ENCODE data around the gene EPHA8.

Gene EPHA8

DNA sequence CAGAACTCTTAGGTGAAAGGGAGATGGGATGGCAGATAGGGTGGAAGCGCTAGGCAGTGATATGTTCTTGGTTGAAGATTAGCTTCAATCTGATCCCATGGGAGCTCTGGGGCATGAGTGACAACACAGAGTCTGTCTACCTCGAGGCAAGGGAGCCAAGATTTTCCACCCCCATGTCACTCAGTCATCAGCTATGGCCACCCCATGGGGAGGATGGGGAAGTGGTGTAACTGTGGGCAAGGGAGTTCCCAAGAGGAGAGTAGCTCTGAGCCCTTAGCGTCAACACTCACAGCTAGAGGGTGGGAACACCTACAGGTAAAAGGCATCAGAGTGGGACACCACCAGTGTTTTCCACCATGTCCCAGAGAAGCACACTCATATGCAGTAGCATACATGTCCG is 42.9 kb downstream of the EPHA8 start:
- no peak for TF ChIP-seq CTCF (IDR thresholded peaks at IDR 0.05)

- TF ChIP-seq CTCF (IDR thresholded peaks at IDR 0.05) = no peak
Measured at GRCh38 chr1:22607154-22607553, 43.9 kb downstream of the EPHA8 start.

- no peak for TF ChIP-seq CTCF (IDR thresholded peaks at IDR 0.05)
Measured at GRCh38 chr1:22608361-22608760, 45.1 kb downstream of the EPHA8 start.

DNA sequence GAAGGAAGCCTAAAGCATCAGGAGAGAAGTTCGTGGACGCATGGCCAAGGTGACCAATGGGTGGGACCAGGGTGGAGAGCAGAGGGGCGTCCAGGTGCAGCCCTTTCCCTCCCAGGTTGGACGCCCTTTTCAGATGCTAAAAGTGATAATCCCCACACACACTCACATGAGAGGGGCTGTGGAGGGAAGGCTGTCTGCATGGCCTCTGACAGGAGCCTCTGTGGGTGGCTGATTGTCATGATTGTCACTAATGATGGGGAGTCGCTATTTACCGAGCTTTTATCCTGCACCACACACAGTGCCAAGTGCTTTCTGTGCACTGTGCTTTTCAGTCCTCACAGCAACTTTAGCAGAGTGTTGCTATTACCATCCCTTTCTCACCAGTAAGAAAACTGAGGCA is 46.0 kb downstream of the EPHA8 start:
- no peak for TF ChIP-seq CTCF (IDR thresholded peaks at IDR 0.05)

- no peak for TF ChIP-seq CTCF (IDR thresholded peaks at IDR 0.05)
Measured at GRCh38 chr1:22611530-22611947, 48.2 kb downstream of the EPHA8 start.

GRCh38 chr1:22612671-22613571 is 49.6 kb downstream of the EPHA8 start:
- TF ChIP-seq CTCF (IDR thresholded peaks at IDR 0.05) = no peak

DNA sequence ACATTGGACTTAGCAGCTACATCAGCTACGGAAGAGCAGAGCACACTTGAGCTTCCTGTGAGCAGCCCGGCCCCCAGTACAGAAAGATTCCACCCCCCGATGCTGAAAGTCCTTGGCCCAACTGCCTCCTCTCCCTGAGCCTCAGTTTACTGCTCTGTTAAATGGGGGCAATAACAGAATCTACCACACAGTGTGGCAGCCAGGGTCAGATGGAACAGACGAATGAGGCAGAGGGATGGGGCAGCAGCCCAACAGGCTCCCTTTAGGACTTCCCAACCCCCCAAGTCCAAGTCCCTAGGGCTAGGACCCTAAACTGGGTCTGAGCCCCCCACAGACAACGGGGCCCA is 50.3 kb downstream of the EPHA8 start:
- no peak for TF ChIP-seq CTCF (IDR thresholded peaks at IDR 0.05)

Measured in LNCAP (cell line).